HUDEP-2 (cell line): ENCODE data around the gene CCDC116.

ENCODE experiments used
- DNase-seq, 76 experiments: peaks; one replicate each; lab custom pipeline; 2025; ENCODE audit not compliant: unreplicated experiment in 76 of 76; lab: John Stamatoyannopoulos, UW

CCDC116 gene

GRCh38 chr22:21650280-21650679 lies 17.7 kb downstream of the CCDC116 start:
- no peak for DNase-seq

DNA sequence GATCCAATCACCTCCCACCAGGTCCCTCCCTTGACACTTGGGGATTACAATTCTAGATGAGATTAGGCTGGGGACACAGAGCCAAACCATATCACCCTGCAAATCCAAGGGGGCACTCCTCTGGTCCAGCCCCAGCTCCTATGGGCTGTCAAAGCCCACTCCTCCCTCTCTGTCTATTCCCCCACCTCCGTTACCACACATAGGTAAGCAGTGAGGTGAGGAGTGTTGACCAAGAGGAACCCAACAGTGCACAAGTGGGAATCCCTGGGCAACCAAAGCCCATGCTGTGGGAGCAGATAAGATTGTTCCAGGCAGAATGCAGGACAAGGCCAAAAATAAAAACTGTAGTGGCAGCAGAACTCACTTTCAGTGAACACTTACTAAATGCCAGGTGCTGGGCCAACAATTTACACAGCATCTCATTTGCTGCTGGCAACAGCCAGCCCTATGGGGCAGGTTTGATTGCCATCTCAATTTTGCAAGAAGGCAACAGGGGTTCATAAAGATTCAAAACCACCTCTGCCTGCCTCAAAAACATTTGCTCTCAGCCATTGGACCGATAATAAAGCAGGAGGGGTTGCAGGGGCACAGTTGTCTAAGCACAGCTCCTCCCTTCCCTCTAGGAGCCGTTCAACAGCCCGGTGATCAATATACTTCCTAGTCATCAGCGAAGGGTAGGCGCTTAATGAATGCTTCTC lies 18.4 kb downstream of the CCDC116 start:
- DNase-seq = peak in 2 of 76 experiments; percentile 5 to 25

DNA sequence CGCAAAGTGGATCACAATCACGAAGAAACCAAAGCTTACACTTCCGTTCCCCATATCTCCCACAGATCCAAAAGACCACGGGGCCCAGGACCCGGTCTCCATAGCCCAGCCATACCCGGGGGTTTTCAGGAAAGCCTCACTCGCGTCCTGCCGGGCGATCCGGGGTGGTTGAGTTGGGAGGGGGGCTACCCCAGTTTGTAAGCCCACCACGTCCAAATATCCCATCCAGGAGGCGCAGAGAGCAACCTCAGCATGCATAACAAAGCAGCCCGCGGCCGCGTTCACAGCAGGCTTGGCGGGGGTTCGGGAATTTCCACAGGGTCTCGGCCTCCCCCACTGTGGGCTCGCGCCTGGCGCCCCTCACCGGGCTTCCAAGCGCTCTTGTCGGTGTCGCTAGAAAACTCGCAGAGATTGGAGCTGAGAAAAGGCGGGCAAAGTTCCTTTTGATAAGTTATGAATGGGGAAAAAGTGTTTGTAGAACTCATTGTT lies 19.0 kb downstream of the CCDC116 start:
- no peak for DNase-seq

DNA sequence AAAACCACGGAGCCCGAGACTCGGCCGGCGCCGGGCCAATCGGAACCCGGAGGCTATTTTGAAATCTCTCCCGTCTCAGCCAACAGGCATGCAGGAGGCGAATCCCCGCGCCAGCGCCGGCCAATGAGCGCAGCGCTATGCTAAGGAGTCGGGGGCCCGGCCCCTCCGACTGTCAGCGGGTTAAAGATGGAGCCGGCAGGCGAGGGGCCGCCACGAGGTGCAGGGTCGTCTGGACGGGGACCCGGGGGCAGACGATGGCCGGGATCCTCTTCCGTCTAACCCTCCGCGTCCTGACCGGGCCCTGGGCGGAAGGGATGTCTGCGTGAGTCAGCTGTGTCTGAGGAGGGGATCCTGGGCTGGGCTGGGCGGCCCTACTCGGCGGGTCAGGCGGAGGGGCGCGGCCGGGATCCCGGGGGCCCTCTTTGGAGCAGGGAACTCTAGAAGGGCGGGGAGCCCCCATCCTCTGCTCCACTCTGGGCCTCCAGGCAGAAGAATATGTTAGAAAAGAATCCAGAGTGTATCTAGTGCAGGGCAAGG lies 19.5 kb downstream of the CCDC116 start:
- peak in 72 of 76 experiments; percentile 26 to 88 (median 72) for DNase-seq

DNA sequence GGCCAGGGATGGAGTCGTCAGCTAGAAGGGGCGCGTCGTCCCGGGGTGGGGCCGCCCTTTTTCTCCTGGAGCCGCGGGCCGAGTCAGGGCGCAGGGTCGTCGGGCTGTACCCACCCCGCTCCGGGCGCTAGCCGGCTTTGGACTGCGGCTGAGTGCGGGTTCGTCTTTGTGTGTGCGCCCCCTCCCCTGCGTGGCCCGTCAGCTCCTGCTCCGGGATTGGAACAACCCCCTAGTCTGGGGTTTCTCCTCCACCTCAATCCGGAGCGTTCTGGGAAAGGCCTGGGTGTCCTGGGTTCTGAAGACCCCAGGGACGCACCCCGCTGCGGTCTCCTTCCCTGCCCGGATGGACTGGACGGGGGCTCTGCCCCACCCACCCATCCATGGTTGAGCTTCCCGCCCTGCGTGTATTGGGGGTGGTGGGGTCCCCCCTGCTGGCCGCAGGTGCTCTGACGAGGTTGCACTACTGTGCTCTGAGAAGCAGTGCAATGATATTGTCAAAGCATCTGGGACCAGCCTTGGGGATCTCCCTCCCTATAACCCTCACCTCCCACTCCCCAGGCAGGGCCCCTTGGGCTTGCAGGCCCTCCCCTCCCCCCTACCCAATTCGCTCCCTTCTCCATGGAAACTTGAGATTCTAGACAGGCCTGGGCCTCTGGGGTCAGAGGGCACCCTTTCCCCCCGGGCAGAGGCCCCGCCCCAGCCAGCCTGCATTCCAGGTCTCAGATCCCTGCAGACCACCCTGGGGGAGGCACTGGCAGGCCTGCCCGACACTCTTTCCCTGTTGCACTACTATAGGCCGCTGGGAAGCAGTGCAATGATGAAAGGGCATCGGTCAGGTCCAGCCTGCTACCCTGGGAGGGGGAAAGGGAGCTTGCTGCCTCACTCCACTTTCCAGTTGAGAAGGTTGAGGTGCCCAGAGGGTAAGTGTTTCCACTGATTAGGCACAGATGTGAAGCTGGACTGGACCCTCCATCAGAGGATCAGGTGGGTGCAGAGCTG lies 20.3 kb downstream of the CCDC116 start:
- no peak for DNase-seq

GRCh38 chr22:21657020-21657359 lies 24.4 kb downstream of the CCDC116 start:
- no peak for DNase-seq

GRCh38 chr22:21657360-21658032 lies 24.9 kb downstream of the CCDC116 start:
- DNase-seq = peak in 70 of 76 experiments; percentile 11 to 82 (median 62)

DNA sequence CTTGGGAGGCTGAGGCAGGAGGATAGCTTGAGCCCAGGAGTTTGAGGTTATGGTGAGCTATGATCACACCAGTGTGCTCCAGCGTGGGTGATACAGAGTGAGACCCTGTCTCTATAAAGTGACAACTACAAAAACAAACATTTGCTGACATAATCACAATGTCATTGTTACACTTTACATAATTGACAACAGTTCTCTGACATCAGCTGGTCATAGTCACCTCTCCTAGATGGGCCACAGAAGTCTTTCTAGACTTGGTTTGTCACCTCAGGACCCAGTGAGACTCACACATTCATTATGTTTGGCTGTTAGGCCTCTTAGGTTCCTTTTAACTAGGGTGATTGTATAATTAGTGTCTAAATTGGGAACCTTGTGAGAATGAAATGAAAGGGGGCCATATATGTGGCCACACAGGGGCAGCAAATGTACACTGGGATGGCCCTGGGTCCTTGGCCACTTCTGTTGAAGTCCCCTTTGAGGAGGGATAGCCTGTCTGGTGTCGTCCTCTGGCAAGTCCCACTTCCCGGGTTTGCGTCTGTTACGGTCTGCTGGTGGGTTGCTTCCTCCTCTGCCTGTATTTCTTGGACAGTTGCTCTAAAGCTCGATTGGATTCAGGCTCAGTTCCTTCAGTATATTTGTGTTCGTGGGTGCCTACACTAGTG lies 27.4 kb downstream of the CCDC116 start:
- no peak for DNase-seq

GRCh38 chr22:21660904-21661303 lies 28.3 kb downstream of the CCDC116 start:
- DNase-seq = no peak

DNA sequence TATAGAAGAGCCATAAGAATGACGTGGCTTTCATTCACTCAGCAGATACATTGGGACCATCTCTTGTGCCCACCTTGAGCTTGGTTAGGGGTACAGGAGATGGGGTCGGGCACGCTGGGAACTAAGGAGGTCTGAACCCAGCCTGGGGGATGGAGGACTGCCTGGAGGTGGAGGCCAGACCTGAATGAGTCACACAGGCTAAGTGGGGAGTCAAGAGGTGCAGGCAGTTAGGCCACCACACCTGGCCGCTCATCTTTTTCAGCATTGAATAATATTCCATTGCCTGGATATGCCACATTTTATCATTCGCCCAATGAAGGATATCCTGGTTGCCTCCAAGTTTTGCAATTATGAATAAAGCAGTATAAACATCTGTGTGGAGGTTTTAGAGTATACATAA lies 29.4 kb downstream of the CCDC116 start:
- no peak for DNase-seq

GRCh38 chr22:21663738-21664137 lies 31.2 kb downstream of the CCDC116 start:
- no peak for DNase-seq

DNA sequence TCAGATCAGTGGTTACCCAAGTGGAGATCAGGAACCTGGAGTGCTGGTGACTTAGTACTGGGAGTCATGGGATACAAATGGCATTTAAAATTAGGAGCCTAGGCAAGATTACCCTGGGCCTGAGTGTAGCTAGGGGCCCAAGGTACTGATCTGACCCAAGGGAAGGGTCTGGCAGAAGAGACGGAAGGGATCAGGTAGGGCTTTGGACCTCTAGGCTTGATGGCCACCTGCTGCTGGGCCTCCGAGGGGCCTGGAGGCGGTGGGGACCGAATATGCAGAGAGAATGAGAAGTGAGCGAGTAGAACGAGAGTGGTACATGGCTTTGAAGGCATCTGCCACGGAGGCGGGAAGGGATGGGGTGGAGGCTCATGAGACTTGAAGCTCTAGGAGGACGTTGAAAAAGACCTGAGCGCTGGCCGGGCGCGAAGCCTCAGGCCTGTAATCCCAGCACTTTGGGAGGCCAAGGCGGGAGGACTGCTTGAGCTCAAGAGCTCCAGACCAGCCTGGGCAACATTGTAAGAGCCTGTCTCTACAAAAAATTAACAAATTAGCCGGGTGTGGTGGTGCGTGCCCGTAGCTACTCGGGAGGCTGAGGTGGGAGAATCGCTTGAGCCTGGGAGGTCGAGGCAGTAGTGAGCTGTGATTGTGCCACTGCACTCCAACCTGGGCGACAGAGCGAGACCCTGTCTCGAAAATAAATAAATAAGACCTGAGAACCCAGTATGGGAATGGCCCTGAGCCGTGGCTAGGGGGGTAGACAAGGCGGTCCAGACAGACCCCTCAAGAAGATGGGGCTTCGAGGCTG lies 32.7 kb downstream of the CCDC116 start:
- DNase-seq = peak in 1 of 76 experiments; percentile 5

DNA sequence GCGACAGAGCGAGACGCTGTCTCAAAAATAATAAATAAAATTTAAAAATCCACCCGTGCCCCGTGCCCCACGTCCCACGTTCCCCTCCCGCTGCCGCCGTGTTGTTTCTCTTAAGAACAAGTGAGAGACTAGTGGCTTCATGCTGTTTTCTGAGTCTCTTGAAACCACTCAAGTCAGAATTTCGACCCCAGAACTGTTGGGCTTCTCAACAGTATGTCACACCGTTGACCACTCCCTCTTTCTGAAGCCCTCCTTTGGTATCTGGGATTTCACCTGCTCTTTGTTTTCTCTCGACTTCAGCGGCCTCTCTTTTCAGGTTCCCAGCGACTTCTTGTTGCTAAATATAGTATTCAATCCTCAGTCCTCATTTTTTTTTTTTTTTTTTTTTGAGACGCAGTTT lies 34.2 kb downstream of the CCDC116 start:
- DNase-seq = no peak

- DNase-seq = no peak
Measured at GRCh38 chr22:21669026-21669425, 36.5 kb downstream of the CCDC116 start.

- DNase-seq = no peak
Measured at GRCh38 chr22:21672107-21672629, 39.6 kb downstream of the CCDC116 start.

DNA sequence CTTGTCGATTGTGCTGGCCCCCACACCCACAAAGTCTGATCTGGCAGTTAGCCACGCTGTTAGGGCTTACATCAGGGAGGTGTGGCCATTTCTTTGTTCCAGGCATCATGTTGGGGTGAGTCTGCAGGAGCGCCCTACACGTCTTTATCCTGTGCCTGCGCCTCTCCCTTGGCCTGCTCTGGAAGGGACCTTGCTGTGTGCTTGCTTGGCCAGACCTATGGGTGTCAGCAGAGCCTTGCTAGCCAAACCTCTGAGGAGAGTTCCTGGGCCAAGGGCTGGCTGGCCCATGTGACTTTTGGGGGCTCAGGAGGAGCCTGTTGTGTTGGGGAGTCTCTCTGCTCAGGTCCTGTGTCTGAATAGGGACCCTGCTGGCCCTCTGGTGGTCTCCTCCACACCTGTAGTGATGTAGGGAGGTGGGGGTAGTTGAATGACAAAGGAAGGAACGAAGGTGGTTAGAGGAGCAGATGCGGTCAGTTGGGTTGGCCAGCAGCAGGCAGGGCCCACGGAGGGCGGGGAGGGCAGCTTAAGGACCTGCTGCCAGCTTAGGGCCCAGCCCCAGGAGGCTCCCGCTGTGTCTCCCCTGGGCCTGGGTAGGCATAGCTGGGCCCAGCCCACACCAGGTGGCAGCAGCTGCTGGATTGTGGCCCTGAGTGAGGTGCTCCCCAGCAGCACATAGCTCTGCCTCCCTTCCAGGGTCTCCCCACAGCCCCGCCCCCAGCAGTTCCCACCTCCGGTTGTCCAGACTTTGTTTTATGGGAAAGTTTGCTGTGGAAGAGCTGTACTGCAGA lies 41.2 kb downstream of the CCDC116 start:
- DNase-seq = peak in 3 of 76 experiments; percentile 4 to 10 (median 5)

- no peak for DNase-seq
Measured at GRCh38 chr22:21674638-21675245, 42.2 kb downstream of the CCDC116 start.
